ENCODE measurements around the gene TMEM132C.

DNA sequence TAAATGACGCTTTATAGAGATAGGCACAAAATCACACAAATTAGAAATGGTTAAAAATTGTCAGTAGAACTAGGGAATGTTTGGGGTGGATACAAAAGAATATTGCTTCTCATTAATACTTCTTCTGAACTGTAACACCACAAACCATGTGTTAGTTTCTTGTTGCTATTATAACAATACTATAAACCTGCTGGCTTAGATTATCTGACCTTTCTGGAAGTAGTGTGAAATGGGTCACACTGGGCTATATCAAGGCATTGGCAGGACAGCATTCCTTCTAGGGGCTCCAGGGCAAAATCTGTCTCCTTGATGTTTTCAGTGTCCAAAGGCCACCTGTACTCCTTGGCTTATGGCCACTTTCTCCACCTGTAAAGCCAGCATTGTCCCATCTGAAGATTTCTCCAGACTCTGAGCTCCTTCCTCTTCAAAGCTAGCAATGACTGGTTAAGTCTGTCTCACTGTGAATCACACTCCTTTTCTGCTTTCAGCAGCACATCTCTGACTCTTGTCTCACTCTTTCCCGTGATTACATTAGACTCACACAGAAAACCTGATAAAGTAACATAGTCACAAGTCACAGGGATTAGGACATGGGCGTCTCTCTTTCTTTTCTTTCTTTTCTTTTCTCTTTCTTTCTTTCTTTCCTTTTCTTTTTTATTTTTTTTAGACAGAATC, 470.5 kb downstream of the TMEM132C start:
- TF ChIP-seq POLR2A (IDR thresholded peaks at IDR 0.05; ENCODE audit: control extremely low read depth in 1 of 2, low read depth in 2 of 2, low read length in 2 of 2) = no peak
- TF ChIP-seq POU5F1 (IDR thresholded peaks at IDR 0.05; ENCODE audit: low read depth, low read length) = no peak
- TF ChIP-seq TBP (IDR thresholded peaks at IDR 0.05; ENCODE audit: low read depth, low read length) = no peak
- no peak for TF ChIP-seq BACH1 (IDR thresholded peaks at IDR 0.05; ENCODE audit: low read length)
